Fibroblast of villous mesenchyme (primary cell): Measurements from ENCODE around the gene MYOF. TPM values are rescaled to one million over a fixed set of nuclear protein-coding genes. Genes with fewer than 3 reads are reported as not detected.

ENCODE experiments used
- DNase-seq: peaks from one replicate; pipeline ENCODE4 v3.0.0-alpha.2; 2010; ENCODE audit warnings: low read depth
- H3K4me3 ChIP-seq: 2 replicates; pipeline ENCODE4 v1.5.1; 2011; ENCODE audit warnings: low read depth, mild to moderate bottlenecking, low read length
- total RNA-seq: library from RNA; depleted of rRNA; stranded (reverse); fragments of >200 nt; gene quantifications from 2 replicates; pipeline ENCODE4 v1.2.3, GENCODE V29; 2012
- TF ChIP-seq, protein P1 (sequence below): IDR thresholded peaks from 2 replicates; pipeline ENCODE4 v1.5.1; 2012; ENCODE audit warnings: low read depth, mild to moderate bottlenecking, low read length; ENCODE audit not compliant: insufficient read depth

Gene MYOF
- total RNA-seq, 1 donor = 323 TPM

DNA sequence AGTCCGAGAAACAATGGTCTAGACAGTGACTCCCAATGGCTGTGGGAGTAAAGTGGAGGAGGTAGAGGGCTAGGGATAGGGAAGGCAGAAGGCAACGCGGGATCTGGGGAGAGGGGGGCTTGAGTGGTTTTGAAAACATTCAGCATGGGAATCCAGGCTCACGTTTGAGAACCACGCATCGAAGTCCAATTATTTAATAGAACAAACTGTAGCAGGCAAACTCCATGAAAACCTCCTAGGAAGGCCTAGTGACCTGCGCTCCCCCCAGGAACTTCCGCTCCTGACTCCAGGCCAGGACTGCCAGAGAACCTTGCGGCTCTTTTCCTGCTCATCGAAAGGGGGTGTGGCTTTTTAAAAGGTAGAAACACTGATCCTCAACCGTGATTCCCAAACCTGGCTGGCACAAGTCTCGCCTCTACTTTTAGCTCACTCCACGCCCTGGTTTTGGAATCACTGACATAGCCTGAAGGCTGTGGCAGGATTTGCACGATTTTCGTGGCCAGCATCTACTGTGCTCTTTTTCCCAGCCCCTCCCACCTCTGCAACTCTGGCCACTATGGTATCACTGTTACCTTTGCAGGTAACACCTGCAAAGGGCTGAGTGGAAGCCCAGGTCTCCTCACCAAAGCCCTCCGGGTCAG is 43.4 kb downstream of the MYOF start:
- DNase-seq = peak; percentile 58
- H3K4me3 ChIP-seq = no peak overlapping the region
- TF ChIP-seq, protein P1, sequence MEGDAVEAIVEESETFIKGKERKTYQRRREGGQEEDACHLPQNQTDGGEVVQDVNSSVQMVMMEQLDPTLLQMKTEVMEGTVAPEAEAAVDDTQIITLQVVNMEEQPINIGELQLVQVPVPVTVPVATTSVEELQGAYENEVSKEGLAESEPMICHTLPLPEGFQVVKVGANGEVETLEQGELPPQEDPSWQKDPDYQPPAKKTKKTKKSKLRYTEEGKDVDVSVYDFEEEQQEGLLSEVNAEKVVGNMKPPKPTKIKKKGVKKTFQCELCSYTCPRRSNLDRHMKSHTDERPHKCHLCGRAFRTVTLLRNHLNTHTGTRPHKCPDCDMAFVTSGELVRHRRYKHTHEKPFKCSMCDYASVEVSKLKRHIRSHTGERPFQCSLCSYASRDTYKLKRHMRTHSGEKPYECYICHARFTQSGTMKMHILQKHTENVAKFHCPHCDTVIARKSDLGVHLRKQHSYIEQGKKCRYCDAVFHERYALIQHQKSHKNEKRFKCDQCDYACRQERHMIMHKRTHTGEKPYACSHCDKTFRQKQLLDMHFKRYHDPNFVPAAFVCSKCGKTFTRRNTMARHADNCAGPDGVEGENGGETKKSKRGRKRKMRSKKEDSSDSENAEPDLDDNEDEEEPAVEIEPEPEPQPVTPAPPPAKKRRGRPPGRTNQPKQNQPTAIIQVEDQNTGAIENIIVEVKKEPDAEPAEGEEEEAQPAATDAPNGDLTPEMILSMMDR = no peak

DNA sequence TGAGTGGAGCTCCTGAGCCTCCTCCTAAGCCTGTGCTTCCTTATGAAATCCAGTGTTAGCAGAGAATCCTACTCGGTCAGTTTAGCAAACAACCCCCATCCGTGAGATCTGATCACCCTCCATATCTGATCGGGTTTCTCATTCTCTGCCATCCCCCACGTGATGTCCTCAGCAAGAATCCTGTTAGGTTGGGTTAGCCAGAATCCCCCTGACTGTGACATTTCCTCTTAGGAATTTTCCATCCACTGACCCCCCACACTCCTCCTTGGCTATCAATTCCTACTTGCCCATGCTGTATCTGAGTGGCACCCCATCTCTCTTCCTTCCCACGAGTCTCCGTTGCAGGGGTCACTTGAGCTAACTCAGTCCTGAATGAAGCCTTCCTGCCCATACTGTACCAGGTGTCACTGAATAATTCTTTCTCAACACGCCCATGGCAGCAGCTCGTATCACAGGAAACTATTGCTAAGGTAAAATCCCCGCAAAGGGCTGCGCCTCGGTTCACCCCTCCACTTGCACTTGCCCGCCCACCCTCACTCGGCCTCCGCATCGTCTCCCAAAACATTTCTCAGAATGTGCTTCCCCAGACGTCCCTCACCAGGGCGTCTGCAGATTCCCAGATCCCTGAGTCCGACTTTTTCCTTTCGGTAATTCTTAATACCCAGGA is 44.1 kb downstream of the MYOF start:
- DNase-seq = peak; percentile 68
- TF ChIP-seq, protein P1 = no peak
- no peak overlapping the region for H3K4me3 ChIP-seq

DNA sequence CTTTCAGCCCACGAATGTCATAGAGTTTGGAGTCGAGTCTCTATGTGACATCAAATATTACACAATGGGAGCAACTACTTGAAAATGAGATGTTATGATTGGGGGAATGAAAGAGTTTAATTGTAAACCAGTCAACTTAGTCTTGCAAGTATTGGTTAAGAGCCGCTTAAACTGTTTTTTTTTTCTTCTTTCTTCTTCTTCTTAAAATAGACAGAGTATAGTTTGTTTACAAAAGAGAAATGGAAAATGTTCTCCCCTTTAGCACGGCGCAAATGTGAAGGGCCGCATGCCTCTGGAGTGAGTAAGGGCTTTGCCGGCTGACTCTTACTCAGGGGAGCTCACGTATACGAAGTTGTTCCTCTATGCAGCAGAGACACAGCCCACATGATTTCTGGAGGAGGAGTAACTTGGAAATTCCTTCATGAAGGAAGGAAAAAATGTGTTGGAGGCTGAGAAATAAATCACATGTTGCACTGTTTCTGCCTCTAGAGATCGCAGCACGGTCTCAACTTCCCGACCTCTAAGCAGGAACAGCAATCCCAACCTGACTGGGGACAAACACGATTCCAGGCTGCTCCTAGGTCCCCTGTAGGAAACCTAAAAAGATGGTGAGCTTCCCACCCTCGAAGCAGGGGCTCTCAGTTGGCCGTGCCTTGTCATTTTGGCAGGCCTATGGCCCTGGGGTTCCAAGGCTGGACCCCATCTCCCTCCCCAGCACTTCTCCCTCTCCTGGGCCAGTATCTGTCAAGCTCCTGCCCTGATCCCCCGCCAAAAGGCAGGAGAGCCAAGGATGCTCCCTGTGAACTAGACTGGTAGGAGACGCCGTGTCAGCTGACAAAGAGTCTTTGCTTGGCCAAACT is 44.8 kb downstream of the MYOF start:
- H3K4me3 ChIP-seq = peak overlapping the region; percentile 9
- TF ChIP-seq, protein P1 = no peak
- DNase-seq = peak; percentile 100

DNA sequence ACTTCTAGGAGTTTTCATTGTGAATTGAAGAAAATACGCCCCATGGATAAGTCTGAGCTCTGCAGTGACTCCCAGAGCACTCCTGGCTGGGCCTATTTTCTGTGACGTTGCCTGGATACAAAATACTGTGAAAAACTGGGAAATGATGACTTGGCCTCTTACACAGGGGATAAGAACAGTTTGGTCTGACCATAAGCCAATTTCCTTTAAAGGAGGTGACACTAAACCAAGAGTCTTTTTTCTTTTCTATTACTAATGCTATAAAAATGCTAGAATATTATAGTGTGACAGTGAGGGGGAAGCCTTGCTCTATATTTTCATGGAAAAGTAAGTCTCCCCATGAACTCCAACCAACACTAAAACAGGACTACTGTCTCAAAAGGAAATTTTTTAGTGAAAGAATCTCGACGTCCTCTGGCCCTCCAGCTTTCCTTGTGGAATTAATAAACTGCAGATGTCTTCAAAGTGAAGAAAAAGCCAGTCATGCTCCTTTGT is 45.5 kb downstream of the MYOF start:
- TF ChIP-seq, protein P1 = no peak
- H3K4me3 ChIP-seq = peak overlapping the region; percentile 9
- peak; percentile 93 for DNase-seq

DNA sequence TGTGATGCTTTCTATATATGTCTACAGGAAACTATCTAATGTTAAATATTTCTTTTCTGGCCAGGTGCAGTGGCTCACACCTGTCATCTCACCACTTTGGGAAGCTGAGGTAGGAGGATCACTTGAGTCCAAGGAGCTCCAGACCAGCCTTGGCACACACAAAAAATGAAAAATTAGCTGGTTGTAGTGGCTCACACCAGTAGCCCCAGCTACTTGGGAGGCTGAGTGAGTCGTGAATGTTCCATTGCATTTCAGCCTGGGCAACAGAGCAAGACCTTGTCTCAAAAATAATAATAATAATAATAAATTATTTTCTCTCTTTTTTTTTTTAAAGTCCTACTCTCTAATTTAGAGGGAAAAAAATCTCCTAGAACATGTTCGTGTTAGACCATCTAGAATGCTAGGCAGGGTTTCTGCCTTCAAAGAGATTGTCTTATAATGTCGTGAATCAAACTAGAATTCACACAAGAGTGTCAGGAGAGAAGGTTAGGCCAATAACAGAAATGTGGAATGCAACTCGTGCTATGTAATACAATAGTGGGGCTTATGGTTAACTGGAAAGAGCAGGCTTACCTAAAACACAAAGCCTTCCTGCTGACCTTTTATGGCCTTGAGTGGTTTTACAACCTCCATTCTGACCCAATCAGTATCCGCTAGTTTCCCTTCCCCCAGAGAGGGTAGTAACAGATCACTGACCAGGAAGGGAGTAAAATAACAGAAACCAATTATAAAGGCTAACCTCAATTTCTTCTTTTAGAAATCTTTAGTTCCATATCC is 46.3 kb downstream of the MYOF start:
- no peak overlapping the region for H3K4me3 ChIP-seq
- TF ChIP-seq, protein P1 = no peak
- DNase-seq = peak; percentile 77

DNA sequence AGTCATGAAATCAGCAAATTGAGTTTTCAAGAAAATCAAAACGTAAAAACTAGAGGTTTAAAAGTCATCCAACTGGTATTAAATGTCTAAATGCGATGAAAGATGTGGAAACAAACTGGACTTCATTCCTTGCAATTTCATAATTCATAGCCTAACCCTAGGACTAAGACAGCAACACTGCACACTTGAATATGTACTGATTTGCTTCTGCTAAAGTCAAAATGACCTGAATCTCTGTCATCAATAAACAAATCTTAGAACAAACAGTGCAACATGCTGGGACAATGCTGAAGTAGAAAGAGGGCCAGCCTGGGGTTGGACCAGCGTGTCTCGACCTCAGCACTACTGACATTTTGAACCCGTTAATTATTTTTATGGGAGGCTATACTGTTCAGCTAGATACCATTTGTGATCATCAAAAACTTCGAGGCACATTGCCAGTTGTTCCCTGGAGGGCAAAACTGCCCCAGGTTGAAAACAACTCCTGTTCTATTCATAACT is 47.1 kb downstream of the MYOF start:
- no peak overlapping the region for H3K4me3 ChIP-seq
- TF ChIP-seq, protein P1 = no peak
- DNase-seq = peak; percentile 60
